Ectodermal cell (in vitro differentiated cells): ENCODE data around the gene BEX5. TPM values are rescaled to one million over a fixed set of nuclear protein-coding genes. Genes with fewer than 3 reads are reported as not detected.
"Not testable (repeated sequence)": the region's sequence is repeated elsewhere in the genome, so short reads cannot be mapped to it uniquely, and the experiment has no call there.

Source experiments
- H3K27ac ChIP-seq: 2 replicates; pipeline ENCODE4 v1.7.0; 2013; ENCODE audit warnings: mild to moderate bottlenecking, low read depth, low read length; ENCODE audit not compliant: insufficient read depth, poor library complexity, severe bottlenecking
- H3K27me3 ChIP-seq: 2 replicates; pipeline ENCODE4 v1.7.0; 2013; ENCODE audit warnings: mild to moderate bottlenecking, low read length; ENCODE audit not compliant: insufficient read depth, control insufficient read depth, poor library complexity, severe bottlenecking
- H3K36me3 ChIP-seq: one replicate; pipeline ENCODE4 v1.7.0; 2013; ENCODE audit warnings: low read length; ENCODE audit not compliant: control insufficient read depth, insufficient read depth
- H3K4me1 ChIP-seq: one replicate; pipeline ENCODE4 v1.7.0; 2013; ENCODE audit warnings: low read length; ENCODE audit not compliant: control insufficient read depth, insufficient read depth
- H3K4me3 ChIP-seq: 2 replicates; pipeline ENCODE4 v1.7.0; 2013; ENCODE audit warnings: low read depth, low read length, control low read depth; ENCODE audit not compliant: insufficient read depth
- H3K9me3 ChIP-seq: 2 replicates; pipeline ENCODE4 v1.7.0; 2013; ENCODE audit warnings: mild to moderate bottlenecking, low read length, moderate library complexity; ENCODE audit not compliant: control insufficient read depth
- WGBS, 2 experiments: methylation state at CpG; one replicate each; pipeline ENCODE4 v1.1.7; 2013; ENCODE audit warnings: missing lambda C conversion rate in 2 of 2; 5-methylcytosine and 5-hydroxymethylcytosine counted together
- polyA plus RNA-seq, 4 experiments: library from polyadenylated mRNA; stranded (reverse); fragments of 50-300 nt; gene quantifications; one replicate each; pipeline ENCODE4 v1.2.3, GENCODE V29; 2013

Gene BEX5
- polyA plus RNA-seq (2013, experiment 1 of 4), result 2.7 TPM
- polyA plus RNA-seq (2013, experiment 2 of 4), result 3.2 TPM
- 2.8 TPM for polyA plus RNA-seq (2013, experiment 3 of 4)
- 3.6 TPM for polyA plus RNA-seq (2013, experiment 4 of 4)

DNA sequence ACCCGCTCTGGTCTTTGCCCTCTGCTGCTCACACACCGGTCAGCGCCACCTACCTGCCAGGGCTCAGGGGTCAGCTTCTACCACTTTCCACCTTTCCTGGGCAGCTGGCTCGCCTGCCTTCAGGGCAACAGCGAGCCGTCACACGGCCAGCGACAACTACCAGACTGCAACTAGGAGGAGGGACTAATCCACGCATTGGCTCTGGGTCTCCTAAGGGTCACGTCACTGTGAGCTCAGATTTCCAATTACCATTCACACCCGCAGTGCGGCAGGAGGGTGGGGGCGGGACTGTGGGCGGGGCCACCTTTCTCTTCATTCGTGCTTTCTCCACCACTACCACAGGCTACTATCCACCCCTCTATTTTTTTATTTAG, at the start of gene BEX5:
Gene BEX5 (minus strand): TSS at position 172 of the 374 bp plus-strand sequence. CDS start 1,712 bp downstream, outside the sequence.
- peak within 1 kb of the TSS; percentile 28 for H3K4me3 ChIP-seq
- 21% methylated on average over 12 to 15 of the region's 15 CpGs for WGBS, 2 experiments
- H3K27me3 ChIP-seq, result peaks cover 10% of the 10 kb centered on the region
- H3K9me3 ChIP-seq, result no peaks in the 10 kb centered on the region
- no peaks in the 10 kb centered on the region for H3K4me1 ChIP-seq
- no peaks in the 10 kb centered on the region for H3K36me3 ChIP-seq
- no peak within 1 kb of the TSS for H3K27ac ChIP-seq

DNA sequence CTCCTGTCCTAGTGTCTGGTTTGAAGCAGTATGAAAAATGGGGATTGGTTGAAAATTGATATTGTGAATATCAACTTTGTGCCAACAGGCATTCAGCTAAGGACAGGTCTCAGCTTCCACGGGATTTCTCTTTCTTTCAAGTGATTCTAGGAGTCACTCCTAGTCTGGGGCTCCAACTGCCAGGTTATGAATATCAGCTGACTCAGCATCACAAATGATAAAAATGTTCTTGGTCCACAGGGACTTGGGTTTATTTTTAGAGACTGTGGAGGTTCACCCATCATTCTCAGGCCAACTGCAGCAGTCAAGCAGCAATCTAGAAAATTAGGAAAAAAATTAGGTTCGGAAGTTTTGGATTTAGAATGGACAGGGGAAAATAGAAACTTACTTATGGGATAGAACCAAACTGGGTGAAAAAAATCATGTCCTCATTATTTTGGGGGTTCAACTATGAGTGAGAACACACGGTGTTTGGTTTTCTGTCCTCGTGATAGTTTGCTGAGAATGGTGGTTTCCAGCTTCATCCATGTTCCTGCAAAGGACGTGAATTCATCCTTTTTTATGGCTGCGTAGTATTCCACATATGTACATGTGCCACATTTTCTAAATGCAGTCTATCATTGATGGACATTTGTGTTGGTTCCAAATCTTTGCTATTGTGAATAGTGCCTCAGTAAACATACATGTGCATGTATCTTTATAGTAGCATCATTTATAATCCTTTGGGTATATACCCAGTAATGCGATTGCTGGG, 30.4 kb upstream of the BEX5 start:
- H3K4me3 ChIP-seq, result no peak overlapping the region
- WGBS, 2 experiments, result 80% methylated on average over 4 to 6 of the region's 7 CpGs
- H3K27me3 ChIP-seq, result no peaks in the 10 kb centered on the region
- no peak overlapping the region for H3K27ac ChIP-seq
- no peaks in the 10 kb centered on the region for H3K4me1 ChIP-seq
- H3K9me3 ChIP-seq, result no peaks in the 10 kb centered on the region
- no peaks in the 10 kb centered on the region for H3K36me3 ChIP-seq

DNA sequence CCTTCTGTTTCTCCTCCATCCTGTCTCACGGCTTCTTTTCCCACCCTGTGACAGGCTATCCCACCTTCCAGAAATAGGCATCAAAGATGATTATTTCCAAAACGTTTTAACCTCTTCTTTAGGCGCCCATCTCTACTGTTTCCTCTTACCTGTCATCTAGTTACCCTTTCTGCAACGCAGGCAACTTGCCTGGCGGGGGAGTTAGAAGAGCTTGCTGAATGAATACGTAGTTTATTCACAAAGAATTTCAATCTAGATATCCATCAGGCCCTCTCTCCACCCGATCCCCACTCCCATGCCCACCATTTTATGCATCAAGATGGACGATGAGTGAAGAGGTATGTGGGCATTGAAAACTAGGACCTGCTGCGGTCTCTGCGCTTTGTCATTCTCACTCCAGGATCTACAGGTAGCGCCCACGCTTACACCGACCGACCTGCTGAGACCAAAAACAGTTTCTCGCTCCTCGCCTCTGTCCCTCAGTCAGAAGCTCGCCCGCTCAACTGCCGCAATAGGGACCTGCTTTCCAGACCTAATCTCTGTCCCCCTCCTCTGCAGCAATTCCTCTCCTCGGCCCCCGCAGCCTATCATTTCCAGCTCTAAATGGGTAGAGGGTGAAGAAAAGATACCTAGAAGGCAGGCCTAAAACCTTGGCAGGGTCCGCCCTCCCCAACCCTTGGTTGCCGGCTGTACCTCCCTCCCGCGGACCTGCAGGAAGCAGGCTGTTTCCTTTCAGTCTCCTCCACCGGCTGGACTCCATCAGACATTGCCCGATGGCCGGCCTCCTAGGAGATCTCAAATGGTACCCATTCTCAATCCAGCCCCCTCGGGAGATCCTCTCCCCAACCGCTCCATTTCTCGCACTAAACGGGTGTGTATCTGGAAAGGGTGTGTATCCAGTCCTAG, 624 bp downstream of the BEX5 start:
- H3K9me3 ChIP-seq, result no peaks in the 10 kb centered on the region
- peaks cover 10% of the 10 kb centered on the region for H3K27me3 ChIP-seq
- peak overlapping the region; percentile 28 for H3K4me3 ChIP-seq
- H3K4me1 ChIP-seq, result no peaks in the 10 kb centered on the region
- WGBS, 2 experiments, result 29 to 40% methylated on average over 26 to 32 of the region's 32 CpGs
- no peak overlapping the region for H3K27ac ChIP-seq
- no peaks in the 10 kb centered on the region for H3K36me3 ChIP-seq

DNA sequence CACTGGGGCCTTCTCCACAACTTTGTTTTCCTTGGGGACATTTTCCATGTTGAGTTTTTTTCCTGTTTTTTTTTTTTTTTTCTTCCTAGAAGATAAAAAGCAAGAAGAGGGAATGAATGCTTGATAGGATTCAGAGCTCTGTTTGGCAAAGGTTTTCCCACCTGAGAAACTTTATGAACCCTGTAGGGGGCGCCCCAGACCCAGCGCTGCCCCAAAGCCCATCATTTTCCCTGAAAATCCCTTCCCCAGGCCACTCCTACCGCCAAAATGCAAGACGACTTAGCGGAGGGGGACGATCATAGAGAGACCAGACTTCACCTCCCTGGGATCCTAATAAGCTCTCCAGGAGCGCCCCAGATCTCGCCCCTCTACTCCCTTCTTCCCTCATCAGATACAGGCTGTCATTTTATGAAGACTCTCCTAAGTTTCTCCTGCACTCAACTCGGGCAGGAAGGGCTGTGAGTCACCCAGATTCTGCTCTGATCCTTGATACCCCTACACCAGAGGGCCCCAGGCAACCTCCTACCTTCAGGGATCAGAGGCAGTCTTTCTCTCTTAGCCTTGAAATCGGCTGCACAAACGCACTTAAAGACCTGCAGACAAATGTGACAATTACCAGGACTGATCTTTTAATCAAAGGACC, 1.4 kb downstream of the BEX5 start:
- no peaks in the 10 kb centered on the region for H3K4me1 ChIP-seq
- WGBS, 2 experiments, result 20 to 24% methylated on average over 11 of the region's 11 CpGs
- no peaks in the 10 kb centered on the region for H3K9me3 ChIP-seq
- no peaks in the 10 kb centered on the region for H3K36me3 ChIP-seq
- no peak overlapping the region for H3K27ac ChIP-seq
- peaks cover 10% of the 10 kb centered on the region for H3K27me3 ChIP-seq
- no peak overlapping the region for H3K4me3 ChIP-seq

DNA sequence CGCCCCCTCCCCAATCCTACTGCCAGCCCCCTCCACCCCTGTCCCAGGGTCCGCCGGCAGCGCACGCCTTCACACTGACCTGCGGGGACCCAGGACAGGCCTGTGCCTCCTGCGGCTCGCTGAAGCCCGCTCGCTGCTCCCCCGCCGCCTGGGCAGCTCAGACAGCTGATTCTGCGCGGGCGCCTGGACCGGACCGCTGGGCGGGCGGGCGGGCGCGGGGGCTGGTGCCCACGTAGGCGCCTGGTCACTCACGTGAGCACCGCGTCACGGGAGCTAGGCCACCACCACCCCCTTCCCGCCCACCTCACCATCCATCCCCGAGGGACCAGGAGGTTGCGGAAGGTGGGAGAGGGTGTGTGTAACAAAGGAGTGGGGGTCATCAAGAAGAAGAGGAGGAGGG, 13.5 kb downstream of the BEX5 start, which contains the start of gene TCEAL6:
Gene TCEAL6 (minus strand): TSS at position 208 of the 400 bp plus-strand sequence.
- not testable (repeated sequence) for H3K4me3 ChIP-seq, H3K4me1 ChIP-seq, H3K36me3 ChIP-seq, H3K9me3 ChIP-seq, H3K27me3 ChIP-seq, H3K27ac ChIP-seq
- WGBS, 2 experiments, result 96% methylated on average over 16 to 20 of the region's 31 CpGs

DNA sequence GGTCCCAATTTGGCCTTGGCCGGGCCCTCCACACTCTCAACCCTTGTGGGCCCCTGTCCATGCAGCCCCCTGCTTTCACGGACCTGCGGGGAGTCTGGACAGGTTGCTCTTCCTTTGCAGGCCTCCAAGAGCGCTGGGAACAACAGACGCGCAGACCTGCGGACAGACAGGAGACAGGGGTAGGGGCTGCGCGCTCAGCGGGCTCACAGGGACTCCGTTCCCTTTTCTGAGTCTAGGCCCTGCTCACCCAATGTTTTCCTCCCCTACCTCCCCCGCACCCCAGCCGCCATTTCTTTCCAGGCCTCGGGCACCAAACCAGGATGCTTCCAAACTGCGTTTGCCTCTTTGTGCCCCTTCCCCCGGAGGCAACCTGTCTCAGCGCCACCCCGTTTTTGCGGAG, 14.1 kb downstream of the BEX5 start:
- not testable (repeated sequence) for H3K27me3 ChIP-seq, H3K4me1 ChIP-seq
- 91 to 96% methylated on average over 19 of the region's 19 CpGs for WGBS, 2 experiments

DNA sequence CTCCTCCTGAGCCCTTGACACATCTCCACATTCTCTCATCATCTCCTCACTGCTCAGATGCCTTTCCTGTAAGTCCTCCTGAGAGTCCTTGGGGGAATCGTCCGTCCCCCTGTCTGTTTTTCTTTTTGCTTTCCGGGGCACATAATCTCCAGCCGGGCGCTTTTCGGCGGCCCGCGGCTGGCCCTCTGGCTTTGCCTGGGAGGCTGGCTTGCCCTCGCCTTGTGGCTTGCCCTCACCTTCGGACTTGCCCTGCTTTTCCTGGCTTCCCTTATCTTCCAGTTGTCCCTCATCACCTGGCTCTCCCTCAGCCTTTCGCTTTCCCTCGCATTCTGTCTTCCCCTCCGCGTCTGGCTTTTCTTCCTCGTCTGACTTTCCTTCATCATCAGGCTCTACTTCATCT, 14.9 kb downstream of the BEX5 start:
- H3K27ac ChIP-seq, H3K4me1 ChIP-seq, H3K36me3 ChIP-seq, H3K9me3 ChIP-seq, H3K4me3 ChIP-seq, H3K27me3 ChIP-seq: not testable (repeated sequence)
- WGBS, 2 experiments, result 88 to 91% methylated on average over 12 to 15 of the region's 16 CpGs

More for the DNA sequence above, 14.1 kb downstream of the BEX5 start:
- H3K9me3 ChIP-seq, H3K27ac ChIP-seq, H3K36me3 ChIP-seq, H3K4me3 ChIP-seq: not testable (repeated sequence)

DNA sequence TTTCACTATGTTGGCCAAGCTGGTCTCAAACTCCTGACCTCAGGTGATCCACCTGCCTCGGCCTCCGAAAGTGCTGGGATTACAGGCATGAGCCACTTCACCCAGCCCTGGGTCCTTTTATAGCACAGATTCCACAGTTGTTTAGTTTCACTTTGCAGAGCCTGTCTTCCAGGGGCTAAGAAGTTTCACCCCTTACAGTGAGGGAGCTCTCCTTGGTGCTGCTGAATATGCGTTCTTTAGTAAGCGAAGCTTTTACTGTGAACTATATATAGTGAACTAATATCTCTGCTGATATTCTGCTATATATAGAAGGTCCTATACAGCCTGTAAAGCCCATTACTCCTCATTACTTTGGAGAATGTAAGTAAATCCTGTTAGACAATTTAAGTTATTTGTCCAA, 17.7 kb downstream of the BEX5 start:
- Histone ChIP-seq H3K9me3 (no peaks in the 10 kb centered on the region), H3K4me1 (no peaks in the 10 kb centered on the region), H3K27ac (no peak overlapping the region), H3K36me3 (no peaks in the 10 kb centered on the region), H3K27me3 (no peaks in the 10 kb centered on the region), H3K4me3 (no peak overlapping the region)
- 91 to 98% methylated on average over 2 of the region's 4 CpGs for WGBS, 2 experiments

DNA sequence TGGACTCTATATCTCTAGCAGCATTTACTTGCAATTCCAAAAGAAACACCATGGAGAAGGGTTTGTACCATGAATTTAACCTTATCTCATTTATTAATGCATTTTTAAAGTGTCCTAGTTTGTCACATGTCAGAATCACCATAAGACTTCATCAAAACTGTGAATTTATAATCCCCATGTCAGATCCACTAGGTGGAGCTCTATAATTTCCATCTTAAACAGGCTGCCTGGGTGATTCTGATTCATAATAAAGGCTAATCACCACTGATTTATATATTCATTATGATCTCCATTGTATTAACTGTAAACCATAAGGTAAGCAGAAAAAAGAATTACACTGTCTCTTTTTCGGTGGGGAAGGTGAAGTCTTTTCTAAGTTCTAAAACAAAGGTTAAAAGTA, 26.3 kb downstream of the BEX5 start:
- Histone ChIP-seq H3K27me3 (peaks cover 11% of the 10 kb centered on the region), H3K36me3 (no peaks in the 10 kb centered on the region), H3K4me3 (no peak overlapping the region), H3K9me3 (no peaks in the 10 kb centered on the region), H3K27ac (no peak overlapping the region), H3K4me1 (no peaks in the 10 kb centered on the region)
- 20% methylated on average over 1 of the region's 1 CpG; no CpG with 5 or more reads in 1 of the 2 experiments for WGBS, 2 experiments

DNA sequence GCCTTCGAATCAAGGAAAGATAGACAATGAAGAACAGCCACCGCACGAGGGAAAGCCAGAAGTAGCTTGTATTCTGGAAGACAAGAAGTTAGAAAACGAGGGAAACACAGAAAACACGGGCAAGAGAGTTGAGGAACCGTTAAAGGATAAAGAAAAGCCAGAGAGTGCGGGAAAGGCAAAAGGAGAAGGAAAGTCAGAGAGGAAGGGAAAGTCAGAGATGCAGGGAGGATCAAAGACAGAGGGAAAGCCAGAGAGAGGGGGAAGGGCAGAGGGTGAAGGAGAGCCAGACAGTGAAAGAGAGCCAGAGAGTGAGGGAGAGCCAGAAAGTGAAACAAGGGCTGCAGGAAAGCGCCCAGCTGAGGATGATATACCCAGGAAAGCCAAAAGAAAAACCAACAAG, 28.9 kb downstream of the BEX5 start:
- Histone ChIP-seq H3K4me1 (no peaks in the 10 kb centered on the region), H3K9me3 (no peaks in the 10 kb centered on the region), H3K27ac (no peak overlapping the region), H3K27me3 (peaks cover 21% of the 10 kb centered on the region), H3K4me3 (no peak overlapping the region), H3K36me3 (no peaks in the 10 kb centered on the region)
- 57 to 61% methylated on average over 8 of the region's 8 CpGs for WGBS, 2 experiments
